SH-SY5Y (cell line): ENCODE results near the gene DUSP14.

Experiments used
- GATA2 ChIP-seq: IDR thresholded peaks from 2 replicates; pipeline ENCODE4 v1.6.1; 2011; ENCODE audit warnings: mild to moderate bottlenecking, low read depth, low read length
- GATA3 ChIP-seq: IDR thresholded peaks from 2 replicates; pipeline ENCODE4 v1.6.1; 2011; ENCODE audit warnings: low read depth, mild to moderate bottlenecking, low read length, moderate library complexity

- TF ChIP-seq GATA2, result no peak
- TF ChIP-seq GATA3, result no peak
Measured at GRCh38 chr17:37465069-37465616, 24.5 kb upstream of the DUSP14 start.
